Kidney tubule cell (primary cell): ENCODE results near the gene APH1B.

Experiments
- DNase-seq: peaks from one replicate; pipeline ENCODE4 v3.0.0-alpha.2; 2018; ENCODE audit warnings: low spot score

APH1B gene

DNA sequence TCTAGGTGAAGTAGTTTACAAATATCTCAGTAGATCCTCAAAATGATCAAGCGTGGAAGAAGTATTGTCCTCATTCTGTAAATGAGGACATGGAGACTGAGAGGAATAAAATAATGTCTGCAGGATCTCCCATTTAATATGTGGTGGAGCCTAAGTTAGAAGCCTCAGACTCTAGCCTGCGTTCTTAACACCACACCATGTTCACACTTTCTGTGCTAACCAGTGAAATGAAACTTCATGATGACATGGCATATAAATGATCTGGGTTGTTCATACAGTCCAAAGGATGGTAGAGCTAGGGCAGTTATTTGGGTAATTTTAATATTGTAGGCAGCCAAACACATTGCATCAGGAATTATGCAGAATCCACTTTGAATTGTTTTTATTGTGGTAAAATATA lies 25.1 kb upstream of the APH1B start:
- DNase-seq, result no peak

DNA sequence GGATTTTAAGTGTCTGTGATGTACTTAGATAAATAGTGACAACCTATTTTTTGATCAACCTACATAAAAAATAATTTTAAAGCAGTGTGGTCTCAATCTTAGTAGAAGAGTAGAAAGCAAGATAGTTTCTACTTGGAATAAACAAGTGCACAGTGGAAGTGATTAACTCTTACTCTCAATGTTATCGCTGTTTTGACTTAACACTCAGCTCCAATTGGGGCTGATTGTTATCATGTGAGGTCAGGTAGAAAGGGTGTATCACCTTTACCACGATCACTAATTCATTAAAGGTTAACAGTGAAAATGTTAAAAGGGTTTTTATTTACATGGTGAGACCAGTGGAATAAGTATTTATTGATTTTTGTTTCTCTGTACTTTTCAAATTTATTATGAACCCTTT lies 22.4 kb upstream of the APH1B start:
- DNase-seq, result no peak

DNA sequence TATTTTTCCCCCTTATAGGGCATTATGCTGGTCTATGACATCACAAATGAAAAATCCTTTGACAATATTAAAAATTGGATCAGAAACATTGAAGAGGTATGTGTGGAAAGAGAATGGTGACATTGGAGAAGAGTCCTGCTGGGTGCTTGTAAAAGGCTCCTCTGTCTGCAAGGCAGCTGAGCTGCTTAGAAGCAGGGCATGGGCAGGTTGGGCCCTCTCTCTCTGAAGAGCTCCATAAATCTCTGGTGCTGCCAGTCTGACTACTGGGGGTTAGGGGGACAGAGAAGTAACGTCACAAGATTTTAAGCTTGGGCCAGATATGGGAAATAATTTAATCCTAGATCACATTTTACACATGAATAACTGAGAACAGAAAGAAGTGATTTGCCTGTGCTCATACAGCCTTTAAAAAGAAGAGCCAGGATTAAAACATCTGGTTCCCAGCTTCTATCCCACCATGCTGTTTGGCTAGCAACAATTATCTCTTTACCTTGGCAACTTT lies 21.9 kb upstream of the APH1B start:
- no peak for DNase-seq

DNA sequence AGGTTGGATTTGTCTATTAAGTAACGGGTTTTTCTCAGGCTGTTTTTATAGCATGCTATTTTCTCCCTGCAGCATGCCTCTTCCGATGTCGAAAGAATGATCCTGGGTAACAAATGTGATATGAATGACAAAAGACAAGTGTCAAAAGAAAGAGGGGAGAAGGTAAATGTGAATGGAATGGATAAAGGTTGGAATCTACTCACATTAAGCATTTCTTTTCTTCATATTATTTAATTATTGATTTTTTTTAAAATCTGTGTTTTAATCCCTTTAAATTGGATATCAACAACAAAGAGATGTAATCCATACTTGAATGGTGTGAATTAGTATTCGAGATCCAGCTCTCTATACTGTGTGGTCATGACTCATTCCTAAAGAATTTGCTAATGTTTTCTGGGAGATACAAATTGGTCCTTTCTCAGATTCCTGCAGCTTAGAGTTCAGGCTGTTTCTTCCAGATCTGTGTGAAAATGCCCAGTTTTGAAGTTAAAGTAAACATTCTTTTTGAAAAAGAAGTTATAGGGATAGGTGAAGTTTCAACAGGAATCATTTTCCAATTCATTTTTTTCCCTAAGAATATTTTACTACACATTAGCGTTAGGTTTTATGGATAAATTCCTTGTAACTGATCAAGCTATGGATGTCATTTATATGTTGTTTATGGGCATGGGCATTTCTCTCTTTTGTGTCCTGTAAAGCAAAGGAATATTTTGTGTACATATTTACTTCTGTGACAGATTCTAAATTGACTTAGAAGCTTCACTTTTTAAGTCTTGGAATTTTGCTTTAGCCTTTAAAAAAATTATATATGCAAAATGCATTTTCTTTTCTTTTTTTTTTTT lies 20.8 kb upstream of the APH1B start:
- DNase-seq, result peak; percentile 73

DNA sequence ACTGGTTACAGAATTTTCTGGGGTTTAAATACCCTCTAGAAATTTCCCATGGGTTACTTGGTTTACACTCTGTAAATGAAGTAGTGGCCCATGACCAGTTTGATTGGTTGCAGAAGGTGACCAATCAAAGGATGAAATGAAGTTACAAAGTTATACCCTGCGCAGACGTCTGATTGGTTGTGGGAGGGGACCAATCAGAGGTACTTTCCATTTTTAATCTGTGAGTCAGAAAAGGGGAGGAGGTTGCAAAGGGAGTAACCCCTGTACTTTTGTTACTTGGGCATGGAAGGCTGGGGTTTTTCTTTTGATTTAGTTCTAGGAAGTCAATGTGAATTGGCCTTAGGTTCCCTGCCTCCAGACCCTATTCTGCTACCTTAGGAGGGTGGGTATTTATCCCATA lies 18.7 kb upstream of the APH1B start:
- no peak for DNase-seq

DNA sequence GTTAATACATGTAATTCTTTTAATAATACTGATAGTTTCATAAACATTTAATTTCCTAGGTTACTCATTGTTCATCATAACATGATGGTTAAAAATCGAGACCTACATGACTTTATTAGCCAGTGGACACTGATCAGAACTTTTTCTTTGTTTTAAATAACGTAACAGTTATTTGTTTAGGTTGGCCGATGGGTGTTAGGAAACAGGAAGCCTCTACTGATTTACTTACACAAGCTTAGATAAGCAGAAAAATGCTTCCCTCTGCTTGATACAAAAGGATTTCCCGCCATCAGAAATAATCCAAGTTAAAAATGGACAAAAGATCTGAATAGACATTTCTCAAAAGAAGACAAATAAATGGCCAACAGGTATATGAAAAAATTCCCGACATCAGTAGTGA lies 16.6 kb upstream of the APH1B start:
- DNase-seq, result no peak

DNA sequence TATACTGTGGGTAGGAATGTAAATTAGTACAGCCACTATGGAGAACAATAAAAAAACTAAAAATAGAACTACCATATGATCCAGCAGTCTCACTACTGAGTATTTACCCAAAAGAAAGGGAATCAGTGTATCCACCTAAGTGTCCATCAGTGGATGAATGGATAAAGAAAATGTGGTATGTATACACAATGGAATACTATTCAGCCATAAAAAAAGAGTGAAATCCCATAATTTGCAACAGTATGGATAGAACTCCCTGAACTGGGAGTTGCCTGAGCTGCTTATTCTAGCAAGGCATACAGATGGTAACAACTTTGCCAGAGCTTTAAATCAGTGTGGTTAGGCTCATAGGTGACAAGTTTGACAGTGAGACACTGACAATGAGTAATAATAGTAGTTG lies 16.1 kb upstream of the APH1B start:
- DNase-seq, result no peak

DNA sequence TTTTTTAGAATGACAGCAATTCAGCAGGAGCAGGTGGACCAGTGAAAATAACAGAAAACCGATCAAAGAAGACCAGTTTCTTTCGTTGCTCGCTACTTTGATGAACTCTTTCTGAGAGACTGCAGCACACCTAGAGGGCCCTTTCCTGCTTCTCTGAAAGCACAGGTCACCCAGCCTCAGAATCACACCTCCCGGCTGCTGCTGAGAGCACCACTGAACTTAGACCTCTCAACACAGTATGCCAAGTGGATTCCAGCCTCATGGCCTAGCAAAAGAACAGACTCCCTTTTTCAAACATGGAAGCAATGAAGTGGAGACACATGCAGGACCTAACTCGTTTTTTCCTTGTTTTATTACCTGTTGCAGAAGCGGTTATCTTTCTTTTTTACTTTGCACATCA lies 13.9 kb upstream of the APH1B start:
- DNase-seq, result no peak

DNA sequence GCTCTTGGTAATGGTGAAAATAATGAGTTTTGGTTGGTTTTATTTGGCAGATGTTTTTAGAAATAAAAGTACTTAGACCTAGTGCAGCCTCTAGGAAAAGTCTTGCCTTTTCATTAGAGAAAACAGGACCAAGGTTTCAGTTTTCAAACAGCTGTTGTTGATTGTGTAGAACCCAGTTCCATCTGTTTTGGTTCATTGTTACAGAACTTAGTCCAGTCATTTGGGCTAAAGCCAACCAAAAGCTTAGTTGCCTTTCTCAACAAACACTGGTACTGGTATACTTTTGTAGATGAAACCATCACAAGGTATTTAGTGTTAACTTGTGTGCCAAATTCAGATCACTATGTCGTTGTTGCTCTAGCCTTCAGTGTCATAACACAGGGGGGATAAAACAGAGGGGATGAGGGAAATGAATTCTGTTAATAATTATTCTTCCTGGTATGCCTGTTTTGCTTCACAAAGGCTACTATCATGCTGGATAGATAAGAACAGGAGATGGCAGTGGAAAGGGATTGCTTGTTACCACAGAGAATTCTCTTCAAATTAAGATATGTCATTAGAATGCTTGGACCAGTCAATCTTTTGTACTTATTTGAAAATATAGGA lies 12.6 kb upstream of the APH1B start:
- DNase-seq, result peak; percentile 33

DNA sequence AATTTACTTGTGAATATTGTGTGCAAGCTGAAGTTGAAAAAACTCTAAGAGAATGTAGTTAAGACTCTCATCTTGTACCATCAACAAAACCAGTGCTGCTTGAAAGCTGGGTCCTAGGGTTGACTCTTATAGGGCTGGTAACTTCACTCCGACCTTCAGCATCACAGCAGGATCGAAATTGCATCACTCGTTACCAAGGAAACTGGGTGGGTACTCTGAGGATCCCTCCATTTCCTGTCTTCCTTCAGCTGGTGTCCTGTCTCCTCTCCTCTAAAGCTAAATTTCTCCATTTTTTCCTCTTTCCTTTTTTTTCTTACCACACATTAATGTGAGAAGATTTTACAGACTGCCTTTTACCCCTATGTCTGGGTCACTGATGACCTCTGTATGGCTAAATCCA lies 3.0 kb upstream of the APH1B start:
- DNase-seq, result no peak

DNA sequence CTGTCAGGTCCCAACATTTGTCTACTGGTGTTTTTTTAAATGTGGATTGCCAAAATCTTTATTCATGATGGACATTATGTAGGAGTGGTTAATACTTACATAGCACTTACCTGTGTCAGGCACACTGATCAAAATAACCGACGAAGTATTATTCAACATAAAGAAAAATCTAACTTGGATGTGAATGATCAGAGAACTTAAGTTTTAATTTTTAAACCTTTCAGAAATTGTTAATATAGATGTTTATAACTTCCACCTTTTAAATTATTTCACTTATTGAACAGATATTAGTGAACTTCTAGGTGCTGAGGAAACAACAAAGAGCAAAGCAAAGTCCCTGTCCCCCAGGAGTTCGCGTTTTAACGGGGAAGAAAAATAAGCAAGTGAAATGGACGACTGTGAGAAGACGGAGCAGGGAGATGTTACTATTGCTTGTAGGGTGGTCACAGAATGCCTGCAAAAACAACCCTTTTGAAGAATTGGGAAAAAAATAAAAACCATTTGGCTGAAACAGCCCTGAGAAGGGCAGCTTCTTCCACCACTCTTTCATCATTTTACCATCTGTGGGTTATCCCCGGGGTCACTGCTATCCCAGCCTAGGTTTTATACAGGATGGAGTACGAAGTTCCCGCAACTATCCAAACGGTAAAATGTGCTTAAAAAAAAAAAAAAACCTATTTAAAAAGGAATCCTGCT lies 915 bp upstream of the APH1B start:
- DNase-seq, result no peak

DNA sequence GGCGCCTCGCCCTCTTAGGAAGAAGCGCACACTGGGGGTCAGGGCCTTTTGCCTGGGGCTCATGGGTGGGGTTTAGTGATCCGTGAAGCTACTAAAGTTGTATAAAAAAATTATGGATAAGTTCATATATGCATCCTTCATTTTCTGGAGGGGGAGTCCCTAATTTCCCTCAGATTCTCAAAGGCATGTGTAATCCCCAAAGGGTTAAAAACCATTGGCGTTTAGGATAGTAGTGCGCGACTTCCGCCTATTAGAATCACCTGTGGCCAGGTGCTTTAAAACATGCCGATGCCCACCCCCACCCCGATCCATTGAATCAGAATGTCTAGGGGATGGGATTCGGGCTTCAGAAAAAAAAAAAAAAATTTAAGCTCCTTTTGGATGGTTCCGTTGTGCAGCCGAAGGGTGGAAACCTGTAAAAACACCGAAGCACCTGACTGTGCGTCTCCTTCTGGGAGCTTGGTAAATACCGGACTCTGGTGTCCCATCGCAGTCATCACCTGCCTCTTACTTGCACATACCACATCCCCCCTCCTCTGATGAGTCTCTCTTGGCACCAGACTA lies 570 bp downstream of the APH1B start:
- peak; percentile 25 for DNase-seq

DNA sequence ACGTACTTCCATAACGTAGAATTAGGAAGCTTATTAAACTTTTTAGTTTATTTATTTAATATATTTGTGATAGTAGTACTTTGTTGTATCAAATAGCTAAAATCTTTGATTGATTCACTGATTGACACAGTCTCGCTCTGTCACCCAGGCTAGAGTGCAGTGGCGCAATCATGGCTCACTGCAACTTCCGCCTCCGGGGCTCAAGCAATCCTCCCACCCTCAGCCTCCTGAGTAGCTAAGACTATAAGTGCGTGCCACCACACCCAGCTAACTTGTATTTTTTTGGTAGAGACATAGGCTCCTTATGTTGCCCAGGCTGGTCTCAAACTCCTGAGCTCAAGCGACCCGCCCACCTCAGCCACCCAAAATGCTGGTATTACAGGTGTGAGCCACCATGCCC lies 5.7 kb downstream of the APH1B start:
- DNase-seq, result no peak

DNA sequence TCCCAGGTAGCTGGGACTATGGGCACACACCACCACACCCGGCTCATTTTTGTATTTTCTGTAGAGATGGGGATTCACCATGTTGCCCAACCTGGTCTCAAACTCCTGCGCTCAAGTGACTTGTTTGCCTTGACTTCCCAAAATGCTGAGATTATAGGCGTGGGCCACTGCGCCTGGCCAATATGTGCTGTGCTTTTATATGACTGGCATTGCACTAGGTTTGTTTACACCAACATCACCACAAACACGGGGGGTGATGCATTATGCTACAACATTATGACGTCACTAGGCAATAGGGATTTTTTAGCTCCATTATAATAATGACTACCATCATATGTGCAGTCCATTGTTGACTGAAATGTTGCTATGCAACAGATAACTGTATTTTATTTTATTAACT lies 6.9 kb downstream of the APH1B start:
- DNase-seq, result no peak

DNA sequence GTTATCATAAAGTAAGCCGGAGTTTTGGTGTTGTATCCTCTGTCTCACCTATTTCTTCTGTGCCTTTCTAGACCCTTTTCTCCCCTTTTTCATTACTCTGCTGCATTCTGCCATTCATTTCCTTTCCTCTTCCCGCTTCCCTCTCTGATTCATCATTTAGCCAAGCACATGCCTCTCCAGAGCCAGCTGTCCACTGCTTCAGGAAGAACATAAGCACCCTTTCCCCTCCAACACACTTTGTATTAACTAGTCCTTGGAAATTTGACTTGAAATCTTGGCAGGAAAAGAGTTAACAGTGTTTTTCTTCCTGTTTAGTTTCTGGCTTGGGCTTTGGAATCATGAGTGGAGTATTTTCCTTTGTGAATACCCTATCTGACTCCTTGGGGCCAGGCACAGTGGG lies 9.7 kb downstream of the APH1B start:
- peak; percentile 33 for DNase-seq

DNA sequence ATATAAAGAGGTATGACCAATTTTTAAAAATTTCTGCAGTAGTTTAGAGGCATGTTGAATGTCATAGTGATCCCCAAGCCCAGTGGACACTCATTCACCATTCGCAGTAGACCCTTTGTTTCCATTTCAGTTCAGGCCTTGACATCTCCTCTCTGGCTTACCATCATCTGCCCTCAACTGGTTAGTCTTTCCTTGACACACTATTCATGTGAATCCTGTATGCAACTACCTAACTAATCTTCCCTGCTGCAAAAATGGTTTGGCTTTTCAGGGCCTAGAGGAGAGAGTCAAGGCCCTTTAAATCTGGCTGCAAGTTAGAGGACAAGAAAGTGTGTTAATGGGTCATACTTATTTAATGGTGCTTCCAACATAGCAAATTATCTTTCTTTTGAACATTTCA lies 10.9 kb downstream of the APH1B start:
- DNase-seq, result no peak

DNA sequence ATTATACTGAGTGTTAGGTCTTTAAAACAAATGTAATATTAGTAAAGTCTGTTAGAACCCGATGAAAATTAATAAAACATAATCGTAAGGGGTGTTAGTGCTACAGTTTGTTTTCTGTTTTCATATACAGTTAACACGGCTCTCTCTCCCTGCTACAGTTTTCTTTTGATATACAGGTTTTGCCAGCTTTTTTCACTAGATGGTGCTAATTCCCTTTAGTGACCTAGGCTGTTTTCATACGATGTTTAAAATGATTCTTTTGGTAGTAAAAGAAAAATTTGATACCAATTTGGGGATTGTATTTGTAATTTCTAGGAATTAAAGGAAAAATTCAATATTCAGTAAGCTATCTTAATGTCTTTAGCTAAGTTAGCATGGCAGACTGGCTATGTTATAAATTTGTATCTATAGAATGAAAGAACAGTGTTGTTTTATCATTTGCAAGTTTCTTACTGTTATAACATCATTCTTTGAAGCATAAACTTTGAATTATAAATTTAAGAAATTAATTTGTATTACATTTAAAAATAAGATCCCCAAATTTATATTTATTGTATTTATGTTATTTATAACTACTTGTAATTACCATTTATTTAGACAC lies 11.5 kb downstream of the APH1B start:
- peak; percentile 61 for DNase-seq

DNA sequence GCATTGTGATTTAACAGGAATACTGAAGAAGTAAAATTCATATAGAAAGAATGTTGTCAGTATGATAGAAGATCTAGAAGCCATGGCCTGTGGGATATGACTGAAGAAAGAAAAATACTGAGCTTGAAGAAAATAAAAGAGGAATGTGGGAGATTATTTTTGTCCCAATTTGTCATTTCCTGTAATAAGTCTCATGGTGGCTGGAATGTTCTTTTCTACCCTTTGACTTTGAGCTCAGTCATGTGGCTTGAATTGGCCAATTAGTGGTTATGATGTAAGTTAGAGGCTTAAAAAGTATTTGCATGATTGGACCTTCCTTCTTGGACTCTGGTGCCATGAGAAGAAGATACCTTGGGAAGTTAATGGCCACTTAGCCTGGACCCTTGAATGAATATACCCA lies 14.1 kb downstream of the APH1B start:
- peak; percentile 79 for DNase-seq

DNA sequence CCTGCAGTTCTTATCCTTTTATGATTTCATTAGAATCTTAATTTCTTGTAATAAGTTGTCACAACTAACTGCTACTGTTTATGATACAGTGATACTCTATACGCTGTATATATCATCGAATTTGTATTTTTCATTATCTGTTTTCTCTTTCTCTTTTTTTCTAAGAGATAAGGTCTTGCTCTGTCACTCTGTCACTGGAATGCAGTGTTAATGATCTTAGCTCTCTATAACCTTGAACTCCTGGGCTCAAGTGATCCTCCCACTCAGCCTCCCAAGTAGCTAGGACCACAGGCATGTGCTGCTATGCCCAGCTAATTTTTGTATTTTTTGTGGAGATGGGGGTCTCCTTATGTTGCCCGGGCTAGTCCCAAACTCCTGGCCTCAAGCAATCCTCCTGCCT lies 14.8 kb downstream of the APH1B start:
- DNase-seq, result no peak

DNA sequence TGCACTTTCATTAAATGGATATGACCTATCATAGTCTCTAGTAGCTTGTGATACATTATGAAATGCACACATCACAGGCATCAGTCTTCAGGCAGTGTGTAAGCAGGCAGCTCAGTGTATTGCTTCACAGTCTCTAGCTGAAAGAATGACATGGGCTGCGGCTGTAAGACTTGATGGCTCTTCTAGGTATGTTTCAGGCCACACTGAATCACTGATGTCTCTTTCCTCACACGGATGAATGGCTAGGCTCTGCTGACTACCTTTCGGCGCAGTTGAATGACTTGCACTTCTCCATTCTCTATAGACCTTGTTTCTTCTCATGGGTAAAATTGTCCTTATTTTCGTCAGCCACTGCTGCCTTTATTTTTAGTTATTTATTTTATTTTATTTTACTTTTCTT lies 15.4 kb downstream of the APH1B start:
- peak; percentile 84 for DNase-seq

DNA sequence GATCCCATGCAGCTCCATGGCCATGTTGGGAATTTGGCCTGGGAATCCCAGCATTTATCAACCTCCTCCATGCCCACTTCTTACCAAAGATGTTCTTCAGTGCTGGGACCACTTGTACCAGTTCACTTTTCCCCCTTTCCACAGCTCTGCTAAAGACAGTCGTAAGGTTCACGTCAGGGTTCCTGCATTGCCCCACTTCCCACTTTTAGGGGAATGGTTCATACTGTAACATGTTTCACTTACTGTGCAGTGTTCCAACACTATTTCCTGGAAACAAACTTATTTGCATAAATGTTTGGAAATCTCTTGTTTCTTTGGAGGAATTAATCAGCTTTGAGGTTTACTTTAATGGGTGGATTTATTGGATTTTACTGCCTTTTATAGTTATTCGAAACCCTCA lies 17.0 kb downstream of the APH1B start:
- DNase-seq, result no peak

DNA sequence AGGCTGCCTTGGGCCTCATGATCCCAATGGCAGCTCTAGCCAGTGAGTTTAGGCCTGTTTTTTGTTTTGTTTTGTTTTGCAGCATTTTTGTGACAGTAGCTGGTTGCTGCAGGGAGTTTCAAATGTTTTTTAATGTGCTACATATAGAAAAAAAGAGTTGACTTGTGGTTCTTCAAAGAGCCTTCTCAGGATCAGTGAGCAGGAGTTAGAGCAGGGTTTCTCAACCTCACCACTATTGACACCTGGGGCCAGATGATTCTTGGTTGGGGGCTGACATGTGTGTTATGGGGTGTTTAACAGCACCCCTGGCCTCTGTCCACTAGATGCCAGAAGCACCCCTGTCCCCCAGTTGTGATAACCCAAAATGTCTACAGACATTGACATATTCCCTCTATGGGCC lies 17.9 kb downstream of the APH1B start:
- DNase-seq, result no peak
